Measurements from ENCODE around the gene NLRP6. TPM values are rescaled to one million over a fixed set of nuclear protein-coding genes. Genes with fewer than 3 reads are reported as not detected.

NLRP6 gene
- total and polyA plus RNA-seq, 2 of the 4 experiments (the other 2 are of a cell fraction): not detected

DNA sequence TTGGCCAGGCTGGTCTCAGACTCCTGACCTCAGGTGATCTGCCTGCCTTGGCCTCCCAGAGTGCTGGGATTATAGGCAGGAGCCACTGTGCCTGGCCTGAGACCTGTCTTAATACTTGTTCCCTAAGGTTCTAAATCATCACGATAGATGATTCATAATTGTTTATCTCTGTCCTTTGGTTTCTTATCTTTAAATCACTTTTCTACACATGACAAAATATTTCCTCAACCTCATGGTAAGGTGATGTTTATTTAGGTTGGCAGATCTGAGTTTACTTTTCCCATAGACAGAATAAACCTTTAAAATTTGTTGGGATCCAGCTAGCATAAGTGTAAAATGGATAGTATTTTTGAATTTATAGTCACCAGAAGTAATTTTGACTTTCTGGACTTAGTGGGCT, 37.9 kb upstream of the NLRP6 start:
- H3K4ac ChIP-seq (ENCODE audit: low read depth, low read length): no peak overlapping the region
- H4K8ac ChIP-seq (ENCODE audit: low read depth in 2 of 2, low read length in 2 of 2): no peak overlapping the region
- peaks cover 13% of the 10 kb centered on the region for H4K20me1 ChIP-seq (ENCODE audit: insufficient read depth, low read length)
- in situ Hi-C loops (cut with MboI; ENCODE audit: low sequenced_read_pairs) (loop anchor here (5.0 kb wide), 1 partner anchor 37 kb away; the partner anchor contains the start of gene NLRP6), dilution Hi-C loops (cut with HindIII; ENCODE audit: low sequenced_read_pairs, unreplicated experiment) (no loop called here), intact Hi-C loops (cut with micrococcal nuclease) (no loop called here)
- H3K56ac ChIP-seq (ENCODE audit: extremely low read depth, insufficient read depth, low read length): no peak overlapping the region
- H3K79me1 ChIP-seq (ENCODE audit: low read depth in 1 of 2, low read length in 2 of 2): peaks cover 26 to 42% of the 10 kb centered on the region in 2 experiments
- ATAC-seq (ENCODE audit: low read depth): no peak
- H3K18ac ChIP-seq (ENCODE audit: low read depth, low read length): no peak overlapping the region
- H4K5ac ChIP-seq (ENCODE audit: low read depth, low read length): no peak overlapping the region
- no peaks in the 10 kb centered on the region for H3K9me3 ChIP-seq (ENCODE audit: control insufficient read depth, insufficient read depth, low read length)
- no peaks in the 10 kb centered on the region for H3K27me3 ChIP-seq (ENCODE audit: control insufficient read depth, insufficient read depth, low read length)
- no peak overlapping the region for H2BK20ac ChIP-seq (ENCODE audit: low read depth, low read length)
- TF ChIP-seq, protein P1, sequence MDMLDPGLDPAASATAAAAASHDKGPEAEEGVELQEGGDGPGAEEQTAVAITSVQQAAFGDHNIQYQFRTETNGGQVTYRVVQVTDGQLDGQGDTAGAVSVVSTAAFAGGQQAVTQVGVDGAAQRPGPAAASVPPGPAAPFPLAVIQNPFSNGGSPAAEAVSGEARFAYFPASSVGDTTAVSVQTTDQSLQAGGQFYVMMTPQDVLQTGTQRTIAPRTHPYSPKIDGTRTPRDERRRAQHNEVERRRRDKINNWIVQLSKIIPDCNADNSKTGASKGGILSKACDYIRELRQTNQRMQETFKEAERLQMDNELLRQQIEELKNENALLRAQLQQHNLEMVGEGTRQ (IDR thresholded peaks at IDR 0.05; ENCODE audit: low read depth, low read length): no peak
- TF ChIP-seq POLR2A (IDR thresholded peaks at IDR 0.05; ENCODE audit: low read depth, low read length): no peak
- TF ChIP-seq RAD21 (IDR thresholded peaks at IDR 0.05; ENCODE audit: low read length): no peak
- no peak for TF ChIP-seq FOS (IDR thresholded peaks at IDR 0.05; ENCODE audit: low read depth, low read length)
- TF ChIP-seq MXI1 (IDR thresholded peaks at IDR 0.05; ENCODE audit: borderline replicate concordance, low read depth, low read length): no peak
- no peak for TF ChIP-seq CHD1 (IDR thresholded peaks at IDR 0.05; ENCODE audit: low read depth, low read length)
- TF ChIP-seq RFX5 (IDR thresholded peaks at IDR 0.05; ENCODE audit: low read depth, low read length): no peak
- TF ChIP-seq, protein P2, sequence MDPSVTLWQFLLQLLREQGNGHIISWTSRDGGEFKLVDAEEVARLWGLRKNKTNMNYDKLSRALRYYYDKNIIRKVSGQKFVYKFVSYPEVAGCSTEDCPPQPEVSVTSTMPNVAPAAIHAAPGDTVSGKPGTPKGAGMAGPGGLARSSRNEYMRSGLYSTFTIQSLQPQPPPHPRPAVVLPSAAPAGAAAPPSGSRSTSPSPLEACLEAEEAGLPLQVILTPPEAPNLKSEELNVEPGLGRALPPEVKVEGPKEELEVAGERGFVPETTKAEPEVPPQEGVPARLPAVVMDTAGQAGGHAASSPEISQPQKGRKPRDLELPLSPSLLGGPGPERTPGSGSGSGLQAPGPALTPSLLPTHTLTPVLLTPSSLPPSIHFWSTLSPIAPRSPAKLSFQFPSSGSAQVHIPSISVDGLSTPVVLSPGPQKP (IDR thresholded peaks at IDR 0.05; ENCODE audit: borderline replicate concordance, low read depth, low read length): no peak
- no peak for TF ChIP-seq BHLHE40 (IDR thresholded peaks at IDR 0.05; ENCODE audit: low read depth, low read length)
- TF ChIP-seq SMC3 (IDR thresholded peaks at IDR 0.05; ENCODE audit: low read depth, low read length): no peak
- no peak overlapping the region for H3K9ac ChIP-seq (ENCODE audit: low read depth, low read length)
- no peak overlapping the region for H2BK120ac ChIP-seq (ENCODE audit: low read depth, low read length)
- H3K9me1 ChIP-seq (ENCODE audit: insufficient read depth, low read length): 0 out of 2 replicates have a peak, but pooled peaks cover 5% of the 10 kb centered on the region
- no CpG with 5 or more reads among the region's 1 CpG for WGBS, 2 experiments (ENCODE audit: extremely low coverage in 2 of 2, insufficient read length in 1 of 2)
- no TSS peak for BruUV-seq (replicated peaks)
- no peaks in the 10 kb centered on the region; the same call in none of the 2 replicates for H3K4me1 ChIP-seq (ENCODE audit: control insufficient read depth, insufficient read depth, low read length)
- POLR2A ChIA-PET (ENCODE audit: unreplicated experiment): no interaction called here
- H2AFZ ChIP-seq (replicated peaks; ENCODE audit: low read length, poor library complexity): no peak overlapping the region
- CTCF ChIA-PET: interaction anchor here (2.3 kb wide), 1 partner anchor 11 kb away, joined by 10 read pairs; no protein-coding TSS in a partner anchor
- H2BK15ac ChIP-seq (ENCODE audit: low read depth, low read length): no peak overlapping the region
- no peak overlapping the region for H3K27ac ChIP-seq (ENCODE audit: insufficient read depth, low read length)
- no peak overlapping the region for H3K4me3 ChIP-seq (ENCODE audit: insufficient read depth, low read depth, low read length)
- no peak overlapping the region for H4K91ac ChIP-seq (ENCODE audit: insufficient read depth, low read depth, low read length)
- H2AK9ac ChIP-seq (replicated peaks; ENCODE audit: low read depth, low read length, poor library complexity): no peak overlapping the region
- no peak overlapping the region for H3K14ac ChIP-seq (replicated peaks; ENCODE audit: low read depth, low read length)
- H2AK5ac ChIP-seq (ENCODE audit: low read depth, low read length): no peak overlapping the region
- peaks cover 22% of the 10 kb centered on the region for H3K36me3 ChIP-seq (ENCODE audit: control insufficient read depth, insufficient read depth, low read length)
- H3K4me2 ChIP-seq (ENCODE audit: low read depth, low read length): no peak overlapping the region
- no peak overlapping the region for H2BK5ac ChIP-seq (ENCODE audit: low read depth, low read length, poor library complexity, severe bottlenecking)
- DNase-seq: no peak
- no peak overlapping the region for H3K23ac ChIP-seq (ENCODE audit: low read depth, low read length)
